Large intestine (tissue), 3 donors: ENCODE measurements around the gene FBN2. TPM values are rescaled to one million over a fixed set of nuclear protein-coding genes. Genes with fewer than 3 reads are reported as not detected.

Experiments
- DNase-seq, 2 donors: peaks; one replicate each; pipeline versions ENCODE4 v3.0.0 to v3.0.0-alpha.2; 2013
- H3K27ac ChIP-seq: one replicate; pipeline ENCODE4 v1.5.1; 2013; ENCODE audit warnings: low read length
- H3K27me3 ChIP-seq: 2 replicates; pipeline ENCODE4 v1.6.1; 2013; ENCODE audit warnings: low read length; ENCODE audit not compliant: control insufficient read depth, insufficient read depth
- H3K36me3 ChIP-seq: 2 replicates; pipeline ENCODE4 v1.6.1; 2013; ENCODE audit warnings: low read length; ENCODE audit not compliant: control insufficient read depth, insufficient read depth
- H3K4me1 ChIP-seq: one replicate; pipeline ENCODE4 v1.6.1; 2013; ENCODE audit warnings: low read length; ENCODE audit not compliant: control insufficient read depth, insufficient read depth
- H3K4me3 ChIP-seq: one replicate; pipeline ENCODE4 v1.5.1; 2013; ENCODE audit warnings: low read length
- H3K9me3 ChIP-seq: one replicate; pipeline ENCODE4 v1.6.1; 2013; ENCODE audit warnings: mild to moderate bottlenecking, low read depth, low read length, moderate library complexity; ENCODE audit not compliant: control insufficient read depth
- WGBS: methylation state at CpG from one replicate; pipeline ENCODE4 v1.1.5; 2013; ENCODE audit warnings: low lambda C conversion rate; ENCODE audit not compliant: insufficient coverage; 5-methylcytosine and 5-hydroxymethylcytosine counted together
- polyA plus RNA-seq: library from polyadenylated mRNA; unstranded; fragments of 120-200 nt; gene quantifications from one replicate; pipeline ENCODE4 v1.2.1, GENCODE V29; 2013

FBN2 gene
- polyA plus RNA-seq, 1 donor: 21.8 TPM

- no peak overlapping the region for H3K27ac ChIP-seq
Measured at GRCh38 chr5:128427921-128428320, 110.1 kb downstream of the FBN2 start.

GRCh38 chr5:128426090-128426534 is 111.9 kb downstream of the FBN2 start:
- no peak for DNase-seq
- WGBS: no CpG with 5 or more reads among the region's 5 CpGs
- H3K4me1 ChIP-seq: no peaks in the 10 kb centered on the region
- no peaks in the 10 kb centered on the region for H3K27me3 ChIP-seq
- H3K27ac ChIP-seq: no peak overlapping the region
- H3K9me3 ChIP-seq: no peaks in the 10 kb centered on the region
- no peak overlapping the region for H3K4me3 ChIP-seq
- H3K36me3 ChIP-seq: no peaks in the 10 kb centered on the region

More at GRCh38 chr5:128427921-128428320, 110.1 kb downstream of the FBN2 start:
- Histone ChIP-seq H3K4me1 (no peaks in the 10 kb centered on the region), H3K36me3 (no peaks in the 10 kb centered on the region), H3K9me3 (no peaks in the 10 kb centered on the region), H3K4me3 (no peak overlapping the region), H3K27me3 (no peaks in the 10 kb centered on the region)
- WGBS: 100% methylated on average over 1 of the region's 1 CpG
- DNase-seq: no peak

DNA sequence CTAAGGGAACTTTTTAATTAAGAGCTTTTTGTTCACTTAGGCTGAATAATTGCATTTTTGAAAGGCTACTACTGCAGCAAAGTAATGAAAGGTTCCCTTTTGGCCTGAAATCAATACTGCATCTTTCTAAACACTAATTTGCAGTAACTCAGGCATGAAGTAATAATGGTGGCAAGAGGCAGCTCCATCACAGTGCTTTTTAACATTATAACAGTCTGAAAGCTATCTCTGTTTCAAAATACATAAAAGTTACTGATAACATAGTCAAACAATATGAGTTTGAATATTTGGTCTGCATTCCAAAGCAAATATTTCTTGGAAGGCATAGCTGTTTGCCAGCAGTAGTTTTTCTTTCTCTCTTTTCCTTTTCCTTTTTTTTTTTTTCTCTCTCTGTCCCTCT is 113.4 kb downstream of the FBN2 start:
- DNase-seq: no peak
- no peak overlapping the region for H3K27ac ChIP-seq
- no peaks in the 10 kb centered on the region for H3K27me3 ChIP-seq
- H3K9me3 ChIP-seq: no peaks in the 10 kb centered on the region
- no peaks in the 10 kb centered on the region for H3K36me3 ChIP-seq
- no peak overlapping the region for H3K4me3 ChIP-seq
- H3K4me1 ChIP-seq: no peaks in the 10 kb centered on the region

DNA sequence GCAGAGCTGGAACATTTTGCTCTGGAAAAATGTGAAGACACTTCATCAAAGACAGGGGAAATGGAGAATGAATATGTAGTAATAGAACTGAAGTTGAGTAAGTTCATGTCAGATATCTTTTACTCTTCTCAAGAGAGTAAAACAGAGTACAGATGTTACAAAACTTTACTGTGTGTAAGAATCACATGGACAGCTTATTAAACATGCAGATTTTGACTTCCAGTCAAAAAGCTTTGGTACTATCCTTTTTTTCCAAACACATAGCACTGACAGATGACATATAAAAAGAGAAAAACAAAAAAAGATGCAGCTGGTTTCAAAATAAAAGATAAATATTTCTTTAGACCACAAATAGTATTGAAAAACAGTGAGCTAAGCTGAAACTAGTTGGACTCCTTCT is 115.4 kb downstream of the FBN2 start:
- no peaks in the 10 kb centered on the region for H3K9me3 ChIP-seq
- no peak overlapping the region for H3K4me3 ChIP-seq
- no peak overlapping the region for H3K27ac ChIP-seq
- no peaks in the 10 kb centered on the region for H3K4me1 ChIP-seq
- H3K36me3 ChIP-seq: no peaks in the 10 kb centered on the region
- DNase-seq: no peak
- H3K27me3 ChIP-seq: no peaks in the 10 kb centered on the region

DNA sequence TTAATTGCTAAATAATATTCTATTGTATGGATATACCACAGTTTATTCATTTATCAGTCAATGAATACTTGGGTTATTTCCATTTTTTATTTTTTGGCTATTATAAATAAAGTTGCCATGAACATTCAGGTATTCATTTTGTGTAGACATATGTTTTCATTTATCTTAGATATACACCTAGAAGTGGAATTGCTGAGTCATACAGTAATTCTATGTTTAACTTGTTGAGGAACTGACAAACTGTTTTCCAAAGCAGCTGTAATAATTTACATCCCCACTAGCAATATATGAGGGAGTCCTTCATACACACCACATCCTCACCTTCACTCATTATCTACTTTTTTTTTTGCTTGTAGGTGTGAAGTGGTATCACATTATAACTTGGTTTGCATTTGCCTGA is 123.6 kb downstream of the FBN2 start:
- Histone ChIP-seq H3K9me3 (no peaks in the 10 kb centered on the region), H3K27ac (no peak overlapping the region), H3K4me3 (no peak overlapping the region), H3K27me3 (no peaks in the 10 kb centered on the region), H3K4me1 (no peaks in the 10 kb centered on the region), H3K36me3 (no peaks in the 10 kb centered on the region)
- DNase-seq: no peak

- H3K27ac ChIP-seq: no peak overlapping the region
- no peaks in the 10 kb centered on the region for H3K9me3 ChIP-seq
- DNase-seq: no peak
- no peaks in the 10 kb centered on the region for H3K27me3 ChIP-seq
- H3K4me3 ChIP-seq: no peak overlapping the region
- 80% methylated on average over 1 of the region's 2 CpGs for WGBS
- no peaks in the 10 kb centered on the region for H3K36me3 ChIP-seq
- no peaks in the 10 kb centered on the region for H3K4me1 ChIP-seq
Measured at GRCh38 chr5:128413356-128413755, 124.7 kb downstream of the FBN2 start.

DNA sequence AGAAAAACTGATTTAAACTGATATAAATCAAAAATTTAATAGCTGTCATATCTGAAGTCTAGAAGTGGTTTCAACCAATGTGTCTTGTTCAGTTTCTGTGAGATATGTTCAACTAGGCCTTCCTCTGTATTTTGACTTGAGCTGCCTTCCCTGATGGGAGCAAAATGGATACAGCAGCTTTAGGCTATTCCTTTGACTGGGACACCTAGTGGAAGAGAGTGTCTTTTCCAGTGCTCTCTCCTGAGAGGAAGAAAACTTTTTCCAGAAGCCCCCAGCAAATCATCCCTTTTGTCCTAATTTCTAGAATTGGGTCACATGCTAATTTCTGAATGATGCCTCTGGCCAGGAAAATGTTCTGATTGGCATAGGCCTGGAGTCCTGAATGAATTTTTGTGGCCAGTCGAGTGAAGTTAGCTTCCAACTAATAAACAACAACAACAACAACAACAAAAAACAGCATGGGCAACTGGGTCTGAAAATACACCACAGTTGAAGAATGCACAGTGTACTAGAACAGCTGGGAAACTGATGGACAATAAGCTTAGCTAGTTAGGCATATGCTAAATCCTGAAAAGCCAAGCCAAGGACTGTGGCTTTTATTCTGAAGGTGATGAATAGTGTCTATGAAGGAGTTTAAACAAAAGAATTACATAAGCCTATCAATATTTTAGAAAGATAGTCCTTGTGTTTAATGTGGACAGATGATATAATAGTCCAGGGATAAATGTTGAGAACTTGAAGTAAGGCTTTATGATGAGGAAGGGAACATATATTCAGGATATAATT is 125.7 kb downstream of the FBN2 start:
- DNase-seq: no peak
- Histone ChIP-seq H3K36me3 (no peaks in the 10 kb centered on the region), H3K4me1 (no peaks in the 10 kb centered on the region), H3K4me3 (no peak overlapping the region), H3K27ac (no peak overlapping the region), H3K27me3 (no peaks in the 10 kb centered on the region), H3K9me3 (no peaks in the 10 kb centered on the region)
- WGBS: no CpG with 5 or more reads among the region's 1 CpG

DNA sequence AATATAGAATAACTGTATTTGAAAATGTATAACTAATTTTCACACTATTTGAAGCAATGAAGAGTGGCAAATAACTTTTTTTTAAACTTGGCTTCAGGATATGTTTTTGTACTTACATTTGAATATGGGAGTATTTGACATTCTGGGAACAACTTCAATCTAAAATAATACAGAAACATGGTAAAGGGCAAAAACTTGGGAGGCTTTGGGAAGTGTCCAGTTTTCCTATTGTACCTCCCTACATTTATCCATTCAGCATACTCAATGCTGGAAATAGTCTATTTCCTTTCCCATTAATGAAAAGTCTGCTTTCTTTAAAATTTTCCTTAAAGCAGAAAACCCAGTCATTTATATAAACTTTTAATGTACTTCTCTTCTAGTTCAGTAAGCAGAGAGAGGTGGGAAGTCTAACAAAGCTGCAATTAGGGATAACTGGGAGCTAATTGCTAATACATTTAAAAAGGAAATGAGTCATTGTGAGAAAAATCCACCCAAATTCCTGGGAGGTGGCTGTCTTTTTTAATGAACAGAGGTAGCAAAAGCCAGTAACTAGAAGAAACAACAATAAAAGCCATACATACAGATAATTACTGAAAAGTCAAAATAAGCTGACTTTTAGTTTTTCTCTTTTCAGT is 128.8 kb downstream of the FBN2 start:
- Histone ChIP-seq H3K27me3 (no peaks in the 10 kb centered on the region), H3K27ac (no peak overlapping the region), H3K9me3 (no peaks in the 10 kb centered on the region), H3K36me3 (no peaks in the 10 kb centered on the region), H3K4me3 (no peak overlapping the region), H3K4me1 (no peaks in the 10 kb centered on the region)
- DNase-seq: no peak

DNA sequence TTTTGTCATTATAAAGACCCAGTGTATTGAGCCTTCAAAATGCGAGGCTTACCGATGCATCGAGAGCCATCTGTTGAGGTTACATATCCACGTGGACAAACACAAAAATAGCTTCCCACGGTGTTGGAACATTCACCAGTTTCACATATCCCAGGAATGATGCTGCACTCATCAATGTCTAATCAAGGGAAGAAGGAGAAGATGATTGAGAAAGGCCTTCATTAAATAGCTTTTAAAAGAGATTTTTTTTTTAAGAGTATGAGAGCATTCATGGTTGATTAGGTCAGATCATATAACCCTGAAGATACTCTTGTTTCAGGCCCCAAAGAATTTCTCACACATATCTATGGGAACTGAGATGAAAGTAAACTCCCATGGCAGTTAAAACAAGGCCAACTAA is 129.4 kb downstream of the FBN2 start:
- no peak for DNase-seq
- no peaks in the 10 kb centered on the region for H3K36me3 ChIP-seq
- no peak overlapping the region for H3K27ac ChIP-seq
- no peaks in the 10 kb centered on the region for H3K27me3 ChIP-seq
- no CpG with 5 or more reads among the region's 5 CpGs for WGBS
- H3K9me3 ChIP-seq: no peaks in the 10 kb centered on the region
- no peak overlapping the region for H3K4me3 ChIP-seq
- H3K4me1 ChIP-seq: no peaks in the 10 kb centered on the region

- H3K36me3 ChIP-seq: no peaks in the 10 kb centered on the region
- H3K27ac ChIP-seq: no peak overlapping the region
- DNase-seq: no peak
- no peaks in the 10 kb centered on the region for H3K9me3 ChIP-seq
- H3K4me3 ChIP-seq: no peak overlapping the region
- H3K27me3 ChIP-seq: no peaks in the 10 kb centered on the region
- WGBS: 86% methylated on average over 1 of the region's 1 CpG
- H3K4me1 ChIP-seq: no peaks in the 10 kb centered on the region
Measured at GRCh38 chr5:128407944-128408343, 130.1 kb downstream of the FBN2 start.

- Histone ChIP-seq H3K4me3 (no peak overlapping the region), H3K27ac (no peak overlapping the region), H3K9me3 (no peaks in the 10 kb centered on the region), H3K36me3 (no peaks in the 10 kb centered on the region), H3K4me1 (no peaks in the 10 kb centered on the region), H3K27me3 (no peaks in the 10 kb centered on the region)
- WGBS: no CpG with 5 or more reads among the region's 3 CpGs
- DNase-seq: no peak
Measured at GRCh38 chr5:128406803-128407202, 131.2 kb downstream of the FBN2 start.
